K562 (cell line): ENCODE measurements around the gene GIPC3. TPM values are rescaled to one million over a fixed set of nuclear protein-coding genes. Genes with fewer than 3 reads are reported as not detected.

ENCODE experiments used
- ARID3B ChIP-seq: fragments of 250-450 bp; sonication (Bioruptor Pico); IDR thresholded peaks from 2 replicates; pipeline ENCODE4 v1.4.0; 2020; ENCODE audit warnings: borderline replicate concordance
- ASH1L ChIP-seq: fragments of 450-650 bp; IDR thresholded peaks from 2 replicates; pipeline ENCODE4 v1.6.1; 2018; ENCODE audit warnings: borderline replicate concordance, mild to moderate bottlenecking, low read depth; ENCODE audit not compliant: partially characterized antibody
- ATF2 ChIP-seq: sonication (generic); formaldehyde crosslinking; IDR thresholded peaks from 2 replicates; pipeline ENCODE4 v1.8.1; 2022; ENCODE audit warnings: missing genetic modification reagents
- BMI1 ChIP-seq: fragments of 150-350 bp; IDR thresholded peaks from 2 replicates; pipeline ENCODE4 v1.6.1; 2014; ENCODE audit warnings: low read length
- CCAR2 ChIP-seq: fragments of 200-400 bp; formaldehyde crosslinking; IDR thresholded peaks from 2 replicates; pipeline ENCODE4 v1.6.1; 2017; ENCODE audit warnings: mild to moderate bottlenecking, low read depth, low read length
- CGGBP1 ChIP-seq: fragments of 250-450 bp; sonication (Bioruptor Pico); IDR thresholded peaks from 2 replicates; pipeline ENCODE4 v1.9.0; 2021; ENCODE audit warnings: mild to moderate bottlenecking
- CREB5 ChIP-seq: fragments of 250-450 bp; sonication (Bioruptor Pico); IDR thresholded peaks from 2 replicates; pipeline ENCODE4 v1.5.0; 2020; ENCODE audit warnings: mild to moderate bottlenecking
- ELF1 ChIP-seq: fragments of 200-800 bp; sonication (Bioruptor generic); IDR thresholded peaks from 2 replicates; pipeline ENCODE4 v1.6.1; 2016; ENCODE audit warnings: missing genetic modification characterization, missing compliant biosample characterization
- ELK1 ChIP-seq: sonication (generic); formaldehyde crosslinking; IDR thresholded peaks from 2 replicates; pipeline ENCODE4 v1.8.1; 2022; ENCODE audit warnings: missing genetic modification reagents
- EP300 ChIP-seq: IDR thresholded peaks from 2 replicates; pipeline ENCODE4 v1.6.1; 2012; ENCODE audit warnings: low read length, improper control_type of control experiment
- ETV5 ChIP-seq: sonication (generic); formaldehyde crosslinking; IDR thresholded peaks from 2 replicates; pipeline ENCODE4 v1.4.0; 2020; ENCODE audit warnings: low read depth, mild to moderate bottlenecking, missing genetic modification reagents
- MEF2D ChIP-seq: conservative IDR thresholded peaks from 2 replicates; pipeline ENCODE4 v1.6.1; 2016; ENCODE audit warnings: low read depth, missing genetic modification characterization, missing compliant biosample characterization
- MTA1 ChIP-seq: fragments of 450-650 bp; IDR thresholded peaks from 2 replicates; pipeline ENCODE4 v1.6.1; 2017; ENCODE audit warnings: borderline replicate concordance
- PHTF2 ChIP-seq: fragments of 250-450 bp; sonication (Bioruptor Pico); IDR thresholded peaks from 2 replicates; pipeline ENCODE4 v1.5.0; 2021; ENCODE audit warnings: mild to moderate bottlenecking
- RAD51 ChIP-seq: fragments of 450-650 bp; IDR thresholded peaks from 2 replicates; pipeline ENCODE4 v1.7.1; 2016; ENCODE audit warnings: low read depth, mild to moderate bottlenecking, borderline replicate concordance
- SIN3B ChIP-seq: fragments of 450-650 bp; IDR thresholded peaks from 2 replicates; pipeline ENCODE4 v1.6.1; 2017; ENCODE audit warnings: low read depth, mild to moderate bottlenecking, moderate library complexity
- TAF9B ChIP-seq: fragments of 450-650 bp; IDR thresholded peaks from 2 replicates; pipeline ENCODE4 v1.6.1; 2018; ENCODE audit warnings: mild to moderate bottlenecking; ENCODE audit not compliant: partially characterized antibody
- VEZF1 ChIP-seq: fragments of 200-800 bp; sonication (Bioruptor generic); IDR thresholded peaks from 2 replicates; pipeline ENCODE4 v1.6.1; 2017; ENCODE audit warnings: missing genetic modification characterization, missing compliant biosample characterization
- ZFP36 ChIP-seq: fragments of 150-350 bp; IDR thresholded peaks from 2 replicates; pipeline ENCODE4 v1.6.1; 2018; ENCODE audit warnings: low read length, low read depth; ENCODE audit not compliant: partially characterized antibody
- ZNF224 ChIP-seq: sonication (generic); formaldehyde crosslinking; IDR thresholded peaks from 2 replicates; pipeline ENCODE4 v1.8.0; 2022; ENCODE audit warnings: mild to moderate bottlenecking, missing genetic modification reagents
- ZNF324 ChIP-seq: fragments of 250-450 bp; sonication (Bioruptor Pico); IDR thresholded peaks from 2 replicates; pipeline ENCODE4 v1.4.0; 2020; ENCODE audit warnings: mild to moderate bottlenecking
- polyA plus RNA-seq, 8 experiments: library from polyadenylated mRNA; depleted of rRNA in 4 of 8; stranded (reverse) in 5 of 8; unstranded in 3 of 8; fragments of >200 nt; fragmentation: Nextera tagmentation in 2 of 8; fragmentation: Illumina TruSeq in 1 of 8; extraction: Ambion mirVana in 2 of 8; extraction: Trizol in 1 of 8; gene quantifications; 2 replicates each; pipeline versions ENCODE4 v1.2.1 to v1.2.3, GENCODE V29; 2011 to 2014; ENCODE audit warnings: inconsistent platforms in 1 of 8, missing spikeins in 1 of 8
- total RNA-seq, 7 experiments: library from RNA; depleted of rRNA in 6 of 7; stranded (reverse); fragments of >200 nt in 6 of 7; fragmentation: Illumina TruSeq in 2 of 7; extraction: Trizol in 2 of 7; gene quantifications; 2 replicates each; pipeline versions ENCODE4 v1.2.1 to v1.2.3, GENCODE V29; 2011 to 2021; ENCODE audit warnings: low replicate concordance in 1 of 7

Gene GIPC3
- total and polyA plus RNA-seq, 9 of the 15 experiments (the other 6 are each of a cell fraction or from before 2014, with no cell fraction given) = 0.03 to 3.6 (median 1.5) TPM; not detected in 1

GRCh38 chr19:3626473-3627350, 41.4 kb downstream of the GIPC3 start, which contains the start of gene CACTIN (continued):
- TF ChIP-seq CREB5 (CRISPR knock-in tag) (no peak), ELK1 (no peak), ASH1L (no peak), BMI1 (no peak), ATF2 (CRISPR knock-in tag) (no peak), VEZF1 (CRISPR knock-in tag) (peak; percentile 69), ELF1 (tag) (peak; percentile 86), ZNF324 (0 out of 2 replicates have a peak, but pooled peaks have one; percentile 24), ZNF224 (no peak), MTA1 (peak; percentile 99), EP300 (0 out of 2 replicates have a peak, but pooled peaks have one; percentile 23), CCAR2 (no peak), ZFP36 (peak; percentile 9), TAF9B (no peak), ETV5 (CRISPR knock-in tag) (0 out of 2 replicates have a peak, but pooled peaks have one; percentile 56), CGGBP1 (CRISPR knock-in tag) (no peak), RAD51 (no peak), PHTF2 (CRISPR knock-in tag) (no peak), MEF2D (no peak), SIN3B (peak; percentile 99), ARID3B (CRISPR knock-in tag) (no peak)
